Sigmoid colon (tissue), 7 donors: Measurements from ENCODE around the gene WNT11. TPM values are rescaled to one million over a fixed set of nuclear protein-coding genes. Genes with fewer than 3 reads are reported as not detected.

Experiments
- DNase-seq: peaks from one replicate; pipeline ENCODE4 v3.0.0-alpha.2; 2019
- H3K27ac ChIP-seq, 4 donors: fragments of 200-600 bp; sonication (generic); one replicate each; pipeline ENCODE4 v1.5.1; 2016 to 2019; ENCODE audit warnings: mild to moderate bottlenecking in 1 of 4
- H3K27me3 ChIP-seq, 3 donors: fragments of 200-600 bp; sonication (generic); one replicate each; pipeline ENCODE4 v1.5.1; 2019; ENCODE audit warnings: mild to moderate bottlenecking in 1 of 3
- H3K36me3 ChIP-seq, 4 donors: fragments of 200-600 bp; sonication (generic); one replicate each; pipeline ENCODE4 v1.5.1; 2016 to 2019
- H3K4me1 ChIP-seq, 4 donors: fragments of 200-600 bp; sonication (generic); one replicate each; pipeline ENCODE4 v1.5.1; 2017 to 2019
- H3K4me3 ChIP-seq, 4 donors: fragments of 200-600 bp; sonication (generic); one replicate each; pipeline ENCODE4 v1.5.1; 2017 to 2019; ENCODE audit warnings: mild to moderate bottlenecking in 2 of 4, moderate library complexity in 1 of 4
- H3K9me3 ChIP-seq, 4 donors: fragments of 200-600 bp in 3 of 4; sonication (generic) in 3 of 4; one replicate each; pipeline versions ENCODE4 v1.5.1 to v1.6.1; 2013 to 2019
- CTCF ChIP-seq, 4 experiments: fragments of 450-650 bp in 3 of 4; fragments of 200-600 bp in 1 of 4; IDR thresholded peaks; one replicate each; pipeline ENCODE4 v1.5.1; 2016 to 2019; ENCODE audit warnings: antibody characterized with exemption in 4 of 4, mild to moderate bottlenecking in 3 of 4, moderate library complexity in 2 of 4
- EP300 ChIP-seq, 4 donors: sonication (generic); formaldehyde crosslinking; IDR thresholded peaks; one replicate each; pipeline ENCODE4 v1.6.1; 2017; ENCODE audit warnings: antibody characterized with exemption in 4 of 4
- POLR2A ChIP-seq, 2 donors: fragments of 450-650 bp; IDR thresholded peaks; one replicate each; pipeline ENCODE4 v1.6.1; 2016; ENCODE audit warnings: antibody characterized with exemption in 2 of 2, mild to moderate bottlenecking in 2 of 2, moderate library complexity in 2 of 2
- POLR2AphosphoS5 ChIP-seq, 4 donors: sonication (generic); formaldehyde crosslinking; IDR thresholded peaks; one replicate each; pipeline ENCODE4 v1.6.1; 2017; ENCODE audit warnings: antibody characterized with exemption in 4 of 4
- WGBS, 2 donors: extraction: QIAGEN DNeasy Blood & Tissue Kit; methylation state at CpG; one replicate each; pipeline ENCODE4 v1.1.7; 2013; 5-methylcytosine and 5-hydroxymethylcytosine counted together
- intact Hi-C: fragments of 100-400 bp; cut with DNase I; formaldehyde crosslinking; loops from one replicate; pipeline ENCODE4 v1.15.1; 2023
- polyA plus RNA-seq, 3 donors: library from polyadenylated mRNA; stranded (reverse); fragments of 200-250 nt; gene quantifications; one replicate each; pipeline ENCODE4 v1.2.3, GENCODE V29; 2013
- total RNA-seq, 4 donors: library from RNA; depleted of rRNA; stranded (reverse); fragments of >200 nt; gene quantifications; one replicate each; pipeline ENCODE4 v1.1.0, GENCODE V29; 2016
- donor health status: healthy with polysubstance abuse.
- donor health status: Bipolar disorder and iron deficiency.
- donor health status: healthy.

WNT11 gene
- total RNA-seq (1 to 10 TPM; 1.1 to 8.9 (median 4.9) TPM), polyA plus RNA-seq (1 to 10 TPM in 2 of 3 donors, under 1 TPM in 1; 0.92 to 2.2 (median 1.8) TPM)

GRCh38 chr11:76206327-76207081, at the start of gene WNT11:
Gene WNT11 (minus strand): TSS chr11:76206502. CDS start chr11:76206407, 95 bp downstream.
- Histone ChIP-seq H3K27ac (no peak within 1 kb of the TSS), H3K9me3 (no peaks in the 10 kb centered on the region), H3K4me3 (peak within 1 kb of the TSS; percentile 29 to 53 (median 46)), H3K36me3 (no peaks in the 10 kb centered on the region), H3K27me3 (peaks cover 14 to 91% (median 56%) of the 10 kb centered on the region in 3 donors), H3K4me1 (peaks cover 0 to 58% (median 51%) of the 10 kb centered on the region in 4 donors)
- no peak for TF ChIP-seq EP300 (IDR thresholded peaks at IDR 0.05)
- TF ChIP-seq CTCF (IDR thresholded peaks at IDR 0.05), result no peak
- TF ChIP-seq POLR2AphosphoS5 (IDR thresholded peaks at IDR 0.05), result no peak
- TF ChIP-seq POLR2A (IDR thresholded peaks at IDR 0.05), result no peak
- DNase-seq, result no peak
- intact Hi-C loops, result loop anchor here (1.0 to 10.0 kb wide), 5 partner anchors 29 to 468 kb away; partner anchors contain the start of genes EMSY and LRRC32
- 0 to 1% methylated on average over 80 of the region's 80 CpGs for WGBS, 2 donors

- intact Hi-C loops, result no loop called here
- no peaks in the 10 kb centered on the region for H3K27me3 ChIP-seq
- TF ChIP-seq POLR2AphosphoS5 (IDR thresholded peaks at IDR 0.05), result no peak
- TF ChIP-seq POLR2A (IDR thresholded peaks at IDR 0.05), result no peak
- no peak for TF ChIP-seq CTCF (IDR thresholded peaks at IDR 0.05)
- TF ChIP-seq EP300 (IDR thresholded peaks at IDR 0.05), result no peak
- 87 to 91% methylated on average over 9 of the region's 9 CpGs for WGBS, 2 donors
- no peak for DNase-seq
- H3K9me3 ChIP-seq, result no peaks in the 10 kb centered on the region
- H3K36me3 ChIP-seq, result no peaks in the 10 kb centered on the region
- no peak overlapping the region for H3K4me3 ChIP-seq
- no peaks in the 10 kb centered on the region for H3K4me1 ChIP-seq
- H3K27ac ChIP-seq, result no peak overlapping the region
Measured at GRCh38 chr11:76253416-76253815, 47.1 kb upstream of the WNT11 start.

GRCh38 chr11:76252631-76253070, 46.3 kb upstream of the WNT11 start:
- Histone ChIP-seq H3K27me3 (no peaks in the 10 kb centered on the region), H3K4me1 (no peaks in the 10 kb centered on the region), H3K4me3 (no peak overlapping the region), H3K9me3 (no peaks in the 10 kb centered on the region), H3K27ac (no peak overlapping the region), H3K36me3 (no peaks in the 10 kb centered on the region)
- intact Hi-C loops, result no loop called here
- no peak for TF ChIP-seq POLR2AphosphoS5 (IDR thresholded peaks at IDR 0.05)
- TF ChIP-seq EP300 (IDR thresholded peaks at IDR 0.05), result no peak
- no peak for TF ChIP-seq CTCF (IDR thresholded peaks at IDR 0.05)
- TF ChIP-seq POLR2A (IDR thresholded peaks at IDR 0.05), result no peak
- WGBS, 2 donors, result 65 to 79% methylated on average over 9 of the region's 9 CpGs
- no peak for DNase-seq

GRCh38 chr11:76251576-76251975, 45.3 kb upstream of the WNT11 start:
- Histone ChIP-seq H3K27ac (no peak overlapping the region), H3K27me3 (no peaks in the 10 kb centered on the region), H3K4me1 (no peaks in the 10 kb centered on the region), H3K4me3 (no peak overlapping the region), H3K9me3 (no peaks in the 10 kb centered on the region), H3K36me3 (no peaks in the 10 kb centered on the region)
- no peak for TF ChIP-seq EP300 (IDR thresholded peaks at IDR 0.05)
- TF ChIP-seq POLR2A (IDR thresholded peaks at IDR 0.05), result no peak
- TF ChIP-seq POLR2AphosphoS5 (IDR thresholded peaks at IDR 0.05), result no peak
- TF ChIP-seq CTCF (IDR thresholded peaks at IDR 0.05), result no peak
- no peak for DNase-seq
- intact Hi-C loops, result no loop called here
- WGBS, 2 donors, result 33 to 35% methylated on average over 2 of the region's 2 CpGs
